ENCODE results near the gene TTLL10. TPM values are rescaled to one million over a fixed set of nuclear protein-coding genes. Genes with fewer than 3 reads are reported as not detected.

Gene TTLL10
- total and polyA plus RNA-seq, 2 of the 8 experiments (the other 6 are each of a cell fraction or from before 2014, with no cell fraction given): 1.1 to 1.7 TPM

DNA sequence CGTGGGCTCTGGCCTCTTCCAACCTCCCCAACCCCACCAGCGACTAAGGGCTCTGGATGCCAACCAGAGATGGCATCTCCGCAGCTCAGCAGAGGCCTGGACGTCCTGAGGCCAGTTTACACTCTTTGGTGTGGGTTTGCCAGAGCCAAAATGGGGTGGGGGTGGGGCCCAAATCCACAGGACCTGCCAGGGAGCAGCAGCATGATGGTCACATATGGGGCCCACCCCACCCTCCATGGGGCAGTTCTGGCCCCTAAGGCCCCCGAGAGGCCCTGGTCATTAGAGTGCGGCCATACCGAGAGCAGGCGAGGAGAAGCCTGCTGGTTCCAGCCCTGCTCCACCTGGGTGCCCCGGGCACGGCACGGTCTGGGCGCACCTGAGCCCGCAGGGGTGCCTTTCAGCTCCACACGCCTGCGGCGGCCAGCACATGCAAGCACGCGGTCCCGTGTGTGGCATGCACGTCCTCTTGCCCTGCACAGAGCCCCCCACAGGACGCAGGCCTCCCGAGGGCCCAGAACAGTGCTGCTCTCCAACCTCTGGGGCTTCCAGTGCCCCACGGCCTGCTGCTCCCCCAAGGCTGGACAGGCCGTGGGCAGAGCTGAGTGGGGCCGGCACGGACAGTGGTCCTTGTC is 68.0 kb downstream of the TTLL10 start (continued):
- TF ChIP-seq RNF2 (IDR thresholded peaks at IDR 0.05; ENCODE audit: borderline replicate concordance, low read depth, low read length, missing control alignments, poor library complexity, severe bottlenecking): no peak
- no peak for TF ChIP-seq CHD2 (IDR thresholded peaks at IDR 0.05; ENCODE audit: low read length)
- TF ChIP-seq EGR1 (IDR thresholded peaks at IDR 0.05; ENCODE audit: borderline replicate concordance, low read depth, low read length): no peak
- TF ChIP-seq YY1 (IDR thresholded peaks at IDR 0.05; ENCODE audit: low read depth, low read length): no peak
- no peak for TF ChIP-seq MAFK (IDR thresholded peaks at IDR 0.05; ENCODE audit: low read depth, low read length)
- TF ChIP-seq, protein P1, sequence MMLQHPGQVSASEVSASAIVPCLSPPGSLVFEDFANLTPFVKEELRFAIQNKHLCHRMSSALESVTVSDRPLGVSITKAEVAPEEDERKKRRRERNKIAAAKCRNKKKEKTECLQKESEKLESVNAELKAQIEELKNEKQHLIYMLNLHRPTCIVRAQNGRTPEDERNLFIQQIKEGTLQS (IDR thresholded peaks at IDR 0.05; ENCODE audit: insufficient read depth, low read depth, low read length): no peak
- TF ChIP-seq TEAD4 (IDR thresholded peaks at IDR 0.05; ENCODE audit: low read depth, low read length): no peak
- TF ChIP-seq BACH1 (IDR thresholded peaks at IDR 0.05; ENCODE audit: low read length): no peak
- no peak for TF ChIP-seq CREB1 (IDR thresholded peaks at IDR 0.05)
- TF ChIP-seq, protein P2, sequence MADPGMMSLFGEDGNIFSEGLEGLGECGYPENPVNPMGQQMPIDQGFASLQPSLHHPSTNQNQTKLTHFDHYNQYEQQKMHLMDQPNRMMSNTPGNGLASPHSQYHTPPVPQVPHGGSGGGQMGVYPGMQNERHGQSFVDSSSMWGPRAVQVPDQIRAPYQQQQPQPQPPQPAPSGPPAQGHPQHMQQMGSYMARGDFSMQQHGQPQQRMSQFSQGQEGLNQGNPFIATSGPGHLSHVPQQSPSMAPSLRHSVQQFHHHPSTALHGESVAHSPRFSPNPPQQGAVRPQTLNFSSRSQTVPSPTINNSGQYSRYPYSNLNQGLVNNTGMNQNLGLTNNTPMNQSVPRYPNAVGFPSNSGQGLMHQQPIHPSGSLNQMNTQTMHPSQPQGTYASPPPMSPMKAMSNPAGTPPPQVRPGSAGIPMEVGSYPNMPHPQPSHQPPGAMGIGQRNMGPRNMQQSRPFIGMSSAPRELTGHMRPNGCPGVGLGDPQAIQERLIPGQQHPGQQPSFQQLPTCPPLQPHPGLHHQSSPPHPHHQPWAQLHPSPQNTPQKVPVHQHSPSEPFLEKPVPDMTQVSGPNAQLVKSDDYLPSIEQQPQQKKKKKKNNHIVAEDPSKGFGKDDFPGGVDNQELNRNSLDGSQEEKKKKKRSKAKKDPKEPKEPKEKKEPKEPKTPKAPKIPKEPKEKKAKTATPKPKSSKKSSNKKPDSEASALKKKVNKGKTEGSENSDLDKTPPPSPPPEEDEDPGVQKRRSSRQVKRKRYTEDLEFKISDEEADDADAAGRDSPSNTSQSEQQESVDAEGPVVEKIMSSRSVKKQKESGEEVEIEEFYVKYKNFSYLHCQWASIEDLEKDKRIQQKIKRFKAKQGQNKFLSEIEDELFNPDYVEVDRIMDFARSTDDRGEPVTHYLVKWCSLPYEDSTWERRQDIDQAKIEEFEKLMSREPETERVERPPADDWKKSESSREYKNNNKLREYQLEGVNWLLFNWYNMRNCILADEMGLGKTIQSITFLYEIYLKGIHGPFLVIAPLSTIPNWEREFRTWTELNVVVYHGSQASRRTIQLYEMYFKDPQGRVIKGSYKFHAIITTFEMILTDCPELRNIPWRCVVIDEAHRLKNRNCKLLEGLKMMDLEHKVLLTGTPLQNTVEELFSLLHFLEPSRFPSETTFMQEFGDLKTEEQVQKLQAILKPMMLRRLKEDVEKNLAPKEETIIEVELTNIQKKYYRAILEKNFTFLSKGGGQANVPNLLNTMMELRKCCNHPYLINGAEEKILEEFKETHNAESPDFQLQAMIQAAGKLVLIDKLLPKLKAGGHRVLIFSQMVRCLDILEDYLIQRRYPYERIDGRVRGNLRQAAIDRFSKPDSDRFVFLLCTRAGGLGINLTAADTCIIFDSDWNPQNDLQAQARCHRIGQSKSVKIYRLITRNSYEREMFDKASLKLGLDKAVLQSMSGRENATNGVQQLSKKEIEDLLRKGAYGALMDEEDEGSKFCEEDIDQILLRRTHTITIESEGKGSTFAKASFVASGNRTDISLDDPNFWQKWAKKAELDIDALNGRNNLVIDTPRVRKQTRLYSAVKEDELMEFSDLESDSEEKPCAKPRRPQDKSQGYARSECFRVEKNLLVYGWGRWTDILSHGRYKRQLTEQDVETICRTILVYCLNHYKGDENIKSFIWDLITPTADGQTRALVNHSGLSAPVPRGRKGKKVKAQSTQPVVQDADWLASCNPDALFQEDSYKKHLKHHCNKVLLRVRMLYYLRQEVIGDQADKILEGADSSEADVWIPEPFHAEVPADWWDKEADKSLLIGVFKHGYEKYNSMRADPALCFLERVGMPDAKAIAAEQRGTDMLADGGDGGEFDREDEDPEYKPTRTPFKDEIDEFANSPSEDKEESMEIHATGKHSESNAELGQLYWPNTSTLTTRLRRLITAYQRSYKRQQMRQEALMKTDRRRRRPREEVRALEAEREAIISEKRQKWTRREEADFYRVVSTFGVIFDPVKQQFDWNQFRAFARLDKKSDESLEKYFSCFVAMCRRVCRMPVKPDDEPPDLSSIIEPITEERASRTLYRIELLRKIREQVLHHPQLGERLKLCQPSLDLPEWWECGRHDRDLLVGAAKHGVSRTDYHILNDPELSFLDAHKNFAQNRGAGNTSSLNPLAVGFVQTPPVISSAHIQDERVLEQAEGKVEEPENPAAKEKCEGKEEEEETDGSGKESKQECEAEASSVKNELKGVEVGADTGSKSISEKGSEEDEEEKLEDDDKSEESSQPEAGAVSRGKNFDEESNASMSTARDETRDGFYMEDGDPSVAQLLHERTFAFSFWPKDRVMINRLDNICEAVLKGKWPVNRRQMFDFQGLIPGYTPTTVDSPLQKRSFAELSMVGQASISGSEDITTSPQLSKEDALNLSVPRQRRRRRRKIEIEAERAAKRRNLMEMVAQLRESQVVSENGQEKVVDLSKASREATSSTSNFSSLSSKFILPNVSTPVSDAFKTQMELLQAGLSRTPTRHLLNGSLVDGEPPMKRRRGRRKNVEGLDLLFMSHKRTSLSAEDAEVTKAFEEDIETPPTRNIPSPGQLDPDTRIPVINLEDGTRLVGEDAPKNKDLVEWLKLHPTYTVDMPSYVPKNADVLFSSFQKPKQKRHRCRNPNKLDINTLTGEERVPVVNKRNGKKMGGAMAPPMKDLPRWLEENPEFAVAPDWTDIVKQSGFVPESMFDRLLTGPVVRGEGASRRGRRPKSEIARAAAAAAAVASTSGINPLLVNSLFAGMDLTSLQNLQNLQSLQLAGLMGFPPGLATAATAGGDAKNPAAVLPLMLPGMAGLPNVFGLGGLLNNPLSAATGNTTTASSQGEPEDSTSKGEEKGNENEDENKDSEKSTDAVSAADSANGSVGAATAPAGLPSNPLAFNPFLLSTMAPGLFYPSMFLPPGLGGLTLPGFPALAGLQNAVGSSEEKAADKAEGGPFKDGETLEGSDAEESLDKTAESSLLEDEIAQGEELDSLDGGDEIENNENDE (IDR thresholded peaks at IDR 0.05; ENCODE audit: insufficient replicate concordance, low read length): no peak

Data from H1 (cell line).